ENCODE results near the gene CLSTN2. TPM values are rescaled to one million over a fixed set of nuclear protein-coding genes. Genes with fewer than 3 reads are reported as not detected.

The CLSTN2 gene
- total RNA-seq, 1 donor from 2014 or later, result 80.9 TPM

DNA sequence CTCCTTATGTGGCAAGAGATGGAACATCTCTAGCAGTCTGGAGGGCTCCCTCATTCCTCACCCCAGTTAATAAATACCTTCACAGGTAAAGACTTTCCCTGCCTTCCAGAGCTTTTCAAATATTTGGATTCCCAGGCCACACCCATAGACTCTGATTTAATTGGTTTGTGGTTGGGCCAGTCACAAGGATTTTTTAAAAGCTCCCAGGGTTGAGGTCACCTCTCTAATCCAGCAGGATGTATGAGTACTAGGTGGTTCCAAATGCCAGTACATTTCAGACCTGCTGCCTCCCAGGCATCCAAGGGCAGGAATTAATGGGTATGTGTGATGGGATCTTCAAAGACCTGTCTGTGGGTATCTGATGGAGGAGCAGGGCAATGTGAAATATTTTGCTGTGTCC is 312.8 kb downstream of the CLSTN2 start:
- Histone ChIP-seq H3K4me1 (ENCODE audit: insufficient read depth, low read length) (peaks cover 3% of the 10 kb centered on the region), H3K4me3 (ENCODE audit: insufficient read depth, low read depth, low read length) (no peak overlapping the region), H4K20me1 (ENCODE audit: insufficient read depth, low read length) (no peaks in the 10 kb centered on the region), H3K27me3 (ENCODE audit: insufficient read depth, low read length) (no peaks in the 10 kb centered on the region), H3K79me2 (ENCODE audit: insufficient read depth, low read length) (no peaks in the 10 kb centered on the region), H3K9me3 (ENCODE audit: insufficient read depth, low read depth, low read length) (no peaks in the 10 kb centered on the region), H3K36me3 (ENCODE audit: insufficient read depth, low read length) (no peaks in the 10 kb centered on the region), H3K27ac (ENCODE audit: low read depth, low read length) (no peak overlapping the region), H3K4me2 (ENCODE audit: low read length) (no peak overlapping the region), H2AFZ (ENCODE audit: low read depth, low read length) (no peak overlapping the region), H3K9ac (ENCODE audit: low read length) (no peak overlapping the region)
- Mint-ChIP-seq H3K9me3 (ENCODE audit: unreplicated experiment) (no peaks in the 10 kb centered on the region), H3K36me3 (ENCODE audit: low read depth, unreplicated experiment) (peaks cover 9% of the 10 kb centered on the region), H3K4me1 (ENCODE audit: low read depth, unreplicated experiment) (peaks cover 58% of the 10 kb centered on the region), H3K27ac (ENCODE audit: unreplicated experiment) (no peak overlapping the region), H3K4me3 (ENCODE audit: unreplicated experiment) (no peak overlapping the region), H3K27me3 (ENCODE audit: low read depth, unreplicated experiment) (no peaks in the 10 kb centered on the region)
- no peak for TF ChIP-seq EZH2 (IDR thresholded peaks at IDR 0.05; ENCODE audit: insufficient read depth, low read length)
- TF ChIP-seq, protein P1, sequence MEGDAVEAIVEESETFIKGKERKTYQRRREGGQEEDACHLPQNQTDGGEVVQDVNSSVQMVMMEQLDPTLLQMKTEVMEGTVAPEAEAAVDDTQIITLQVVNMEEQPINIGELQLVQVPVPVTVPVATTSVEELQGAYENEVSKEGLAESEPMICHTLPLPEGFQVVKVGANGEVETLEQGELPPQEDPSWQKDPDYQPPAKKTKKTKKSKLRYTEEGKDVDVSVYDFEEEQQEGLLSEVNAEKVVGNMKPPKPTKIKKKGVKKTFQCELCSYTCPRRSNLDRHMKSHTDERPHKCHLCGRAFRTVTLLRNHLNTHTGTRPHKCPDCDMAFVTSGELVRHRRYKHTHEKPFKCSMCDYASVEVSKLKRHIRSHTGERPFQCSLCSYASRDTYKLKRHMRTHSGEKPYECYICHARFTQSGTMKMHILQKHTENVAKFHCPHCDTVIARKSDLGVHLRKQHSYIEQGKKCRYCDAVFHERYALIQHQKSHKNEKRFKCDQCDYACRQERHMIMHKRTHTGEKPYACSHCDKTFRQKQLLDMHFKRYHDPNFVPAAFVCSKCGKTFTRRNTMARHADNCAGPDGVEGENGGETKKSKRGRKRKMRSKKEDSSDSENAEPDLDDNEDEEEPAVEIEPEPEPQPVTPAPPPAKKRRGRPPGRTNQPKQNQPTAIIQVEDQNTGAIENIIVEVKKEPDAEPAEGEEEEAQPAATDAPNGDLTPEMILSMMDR (IDR thresholded peaks at IDR 0.05; ENCODE audit: insufficient read depth, low read depth, low read length), result no peak
- DNase-seq (ENCODE audit: low read depth), result no peak
- no peak for FAIRE-seq

DNA sequence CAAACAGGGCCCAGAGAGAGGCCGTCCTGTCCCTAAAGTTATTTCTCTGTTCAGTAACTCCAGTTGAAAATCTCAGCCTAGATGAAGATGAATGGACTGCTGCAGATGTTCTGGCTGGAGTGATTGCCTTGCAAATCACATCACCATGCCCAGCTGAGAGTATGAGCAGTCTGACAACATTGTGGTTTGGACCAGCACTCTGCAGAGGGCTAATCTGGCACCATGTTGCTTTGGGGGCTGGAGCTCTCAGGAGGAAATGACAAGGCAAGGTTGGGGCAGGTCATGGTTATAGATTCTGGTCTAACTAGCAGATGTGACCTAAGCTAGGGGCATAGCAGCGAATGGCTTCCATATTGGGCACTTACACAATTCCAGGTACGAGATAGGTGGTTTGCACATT is 314.2 kb downstream of the CLSTN2 start:
- Mint-ChIP-seq H3K4me3 (ENCODE audit: unreplicated experiment) (no peak overlapping the region), H3K9me3 (ENCODE audit: unreplicated experiment) (no peaks in the 10 kb centered on the region), H3K27me3 (ENCODE audit: low read depth, unreplicated experiment) (no peaks in the 10 kb centered on the region), H3K4me1 (ENCODE audit: low read depth, unreplicated experiment) (peaks cover 54% of the 10 kb centered on the region), H3K27ac (ENCODE audit: unreplicated experiment) (no peak overlapping the region), H3K36me3 (ENCODE audit: low read depth, unreplicated experiment) (peaks cover 9% of the 10 kb centered on the region)
- Histone ChIP-seq H3K4me1 (ENCODE audit: insufficient read depth, low read length) (no peaks in the 10 kb centered on the region), H3K4me2 (ENCODE audit: low read length) (no peak overlapping the region), H4K20me1 (ENCODE audit: insufficient read depth, low read length) (no peaks in the 10 kb centered on the region), H3K9me3 (ENCODE audit: insufficient read depth, low read depth, low read length) (no peaks in the 10 kb centered on the region), H3K9ac (ENCODE audit: low read length) (no peak overlapping the region), H3K36me3 (ENCODE audit: insufficient read depth, low read length) (no peaks in the 10 kb centered on the region), H3K4me3 (ENCODE audit: insufficient read depth, low read depth, low read length) (no peak overlapping the region), H2AFZ (ENCODE audit: low read depth, low read length) (no peak overlapping the region), H3K79me2 (ENCODE audit: insufficient read depth, low read length) (no peaks in the 10 kb centered on the region), H3K27ac (ENCODE audit: low read depth, low read length) (no peak overlapping the region), H3K27me3 (ENCODE audit: insufficient read depth, low read length) (no peaks in the 10 kb centered on the region)
- no peak for TF ChIP-seq EZH2 (IDR thresholded peaks at IDR 0.05; ENCODE audit: insufficient read depth, low read length)
- TF ChIP-seq, protein P1 (IDR thresholded peaks at IDR 0.05; ENCODE audit: insufficient read depth, low read depth, low read length), result no peak
- FAIRE-seq (no peak), DNase-seq (ENCODE audit: low read depth) (no peak)

DNA sequence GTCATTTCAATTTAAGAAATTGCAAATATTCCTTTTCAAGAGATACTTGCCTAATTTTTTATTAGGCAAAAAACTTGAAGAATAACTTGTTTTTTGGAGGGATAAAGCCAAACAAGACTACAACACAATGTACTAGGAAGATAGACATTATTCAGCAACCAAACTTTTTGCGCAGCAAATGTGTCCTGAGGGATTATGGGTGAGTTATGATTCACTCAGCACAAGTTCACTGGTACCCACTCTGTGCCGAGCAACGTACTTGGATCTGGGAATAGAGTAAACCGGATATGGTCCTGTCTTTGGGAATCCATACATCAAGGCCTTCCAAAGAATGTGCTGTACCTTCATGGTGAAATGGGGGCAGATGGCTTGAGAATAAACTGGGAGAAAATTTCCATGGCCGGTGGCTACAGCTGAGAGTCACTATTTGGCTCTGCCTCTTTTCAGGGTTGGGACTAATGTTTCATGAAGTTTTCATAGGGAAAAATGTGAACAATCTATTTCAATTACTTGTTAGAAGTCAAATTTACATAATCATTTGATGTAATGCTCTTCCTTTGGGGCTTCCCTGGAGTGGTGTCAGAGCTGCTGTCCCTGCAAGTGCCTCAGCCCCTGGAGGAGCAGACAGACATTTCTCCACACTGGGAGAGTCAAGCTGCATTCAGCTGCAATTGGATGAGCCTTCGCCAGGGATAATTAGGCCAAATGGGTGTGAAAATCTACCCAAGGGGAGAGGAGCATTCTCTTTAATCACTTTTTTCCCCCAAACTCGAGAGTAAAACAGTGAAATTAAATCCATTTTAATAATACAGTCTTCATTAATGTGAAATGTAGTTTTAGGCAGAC is 315.2 kb downstream of the CLSTN2 start:
- no peak overlapping the region for H3K9ac ChIP-seq (ENCODE audit: low read length)
- peaks cover 45% of the 10 kb centered on the region for H3K4me1 Mint-ChIP-seq (ENCODE audit: low read depth, unreplicated experiment)
- no peaks in the 10 kb centered on the region for H3K27me3 ChIP-seq (ENCODE audit: insufficient read depth, low read length)
- no peaks in the 10 kb centered on the region for H3K9me3 ChIP-seq (ENCODE audit: insufficient read depth, low read depth, low read length)
- H3K27ac ChIP-seq (ENCODE audit: low read depth, low read length), result no peak overlapping the region
- no peak overlapping the region for H3K4me3 ChIP-seq (ENCODE audit: insufficient read depth, low read depth, low read length)
- H3K9me3 Mint-ChIP-seq (ENCODE audit: unreplicated experiment), result no peaks in the 10 kb centered on the region
- no peak overlapping the region for H3K27ac Mint-ChIP-seq (ENCODE audit: unreplicated experiment)
- H2AFZ ChIP-seq (ENCODE audit: low read depth, low read length), result no peak overlapping the region
- TF ChIP-seq EZH2 (IDR thresholded peaks at IDR 0.05; ENCODE audit: insufficient read depth, low read length), result no peak
- TF ChIP-seq, protein P1 (IDR thresholded peaks at IDR 0.05; ENCODE audit: insufficient read depth, low read depth, low read length), result no peak
- H4K20me1 ChIP-seq (ENCODE audit: insufficient read depth, low read length), result no peaks in the 10 kb centered on the region
- H3K27me3 Mint-ChIP-seq (ENCODE audit: low read depth, unreplicated experiment), result no peaks in the 10 kb centered on the region
- H3K4me1 ChIP-seq (ENCODE audit: insufficient read depth, low read length), result no peaks in the 10 kb centered on the region
- H3K4me3 Mint-ChIP-seq (ENCODE audit: unreplicated experiment), result no peak overlapping the region
- no peaks in the 10 kb centered on the region for H3K79me2 ChIP-seq (ENCODE audit: insufficient read depth, low read length)
- FAIRE-seq, result no peak
- H3K36me3 Mint-ChIP-seq (ENCODE audit: low read depth, unreplicated experiment), result peaks cover 9% of the 10 kb centered on the region
- no peak overlapping the region for H3K4me2 ChIP-seq (ENCODE audit: low read length)
- DNase-seq (ENCODE audit: low read depth), result no peak
- H3K36me3 ChIP-seq (ENCODE audit: insufficient read depth, low read length), result no peaks in the 10 kb centered on the region
